IPS DF 4.7 (cell line): ENCODE measurements around the gene SAP30.

Experiments
- DNase-seq: peaks from one replicate; pipeline ENCODE4 v3.0.0-alpha.2; 2013; ENCODE audit warnings: low spot score; ENCODE audit errors: extremely low read depth

Gene SAP30

GRCh38 chr4:173370477-173371291 lies at the start of gene SAP30:
SAP30 (plus strand) TSS chr4:173370954; CDS start chr4:173371183, 229 bp downstream.
- DNase-seq, result peak; percentile 75

- DNase-seq, result no peak
Measured at GRCh38 chr4:173325007-173325736, 45.6 kb upstream of the SAP30 start.

- DNase-seq, result no peak
Measured at GRCh38 chr4:173328236-173328901, 42.4 kb upstream of the SAP30 start.

GRCh38 chr4:173330590-173330989 lies 40.2 kb upstream of the SAP30 start:
- no peak for DNase-seq

- no peak for DNase-seq
Measured at GRCh38 chr4:173332021-173332487, 38.7 kb upstream of the SAP30 start.

- DNase-seq, result no peak
Measured at GRCh38 chr4:173332963-173333657, 37.6 kb upstream of the SAP30 start.

- no peak for DNase-seq
Measured at GRCh38 chr4:173333658-173334084, 37.1 kb upstream of the SAP30 start.

GRCh38 chr4:173334085-173334890 lies 36.5 kb upstream of the SAP30 start, which contains the start of gene HMGB2:
HMGB2 (minus strand) TSS chr4:173334358; CDS start chr4:173333649, 709 bp downstream.
- peak; percentile 98 for DNase-seq

- DNase-seq, result no peak
Measured at GRCh38 chr4:173334891-173335752, 35.6 kb upstream of the SAP30 start.

- no peak for DNase-seq
Measured at GRCh38 chr4:173337463-173337862, 33.3 kb upstream of the SAP30 start.

- DNase-seq, result no peak
Measured at GRCh38 chr4:173343832-173344397, 26.8 kb upstream of the SAP30 start.

GRCh38 chr4:173345648-173346047 lies 25.1 kb upstream of the SAP30 start:
- DNase-seq, result no peak

- DNase-seq, result no peak
Measured at GRCh38 chr4:173346074-173346473, 24.7 kb upstream of the SAP30 start.

GRCh38 chr4:173347467-173347866 lies 23.3 kb upstream of the SAP30 start:
- DNase-seq, result no peak

GRCh38 chr4:173357939-173358338 lies 12.8 kb upstream of the SAP30 start:
- no peak for DNase-seq

- DNase-seq, result no peak
Measured at GRCh38 chr4:173360587-173361221, 10.1 kb upstream of the SAP30 start.

GRCh38 chr4:173362666-173363065 lies 8.1 kb upstream of the SAP30 start:
- no peak for DNase-seq

- DNase-seq, result no peak
Measured at GRCh38 chr4:173365359-173365996, 5.3 kb upstream of the SAP30 start.
